Panc1 (cell line): ENCODE results near the gene GYG2. TPM values are rescaled to one million over a fixed set of nuclear protein-coding genes. Genes with fewer than 3 reads are reported as not detected.

Experiments
- ATAC-seq: fragments of 200-7000 bp; cut with Tn5 transposase; 2 replicates; pipeline ENCODE4 v1.9.1; 2020; ENCODE audit warnings: mild to moderate bottlenecking, moderate library complexity
- BruUV-seq: library from RNA; stranded (reverse); fragments of 400-500 nt; replicated peaks from 2 replicates; lab custom pipeline; 2021; lab: Mats Ljungman, UMichigan
- CTCF ChIA-PET: fragments of 300-600 bp; sonication (Branson Sonifier 250); formaldehyde crosslinking; loops from one replicate; lab custom pipeline; 2022; ENCODE audit warnings: antibody characterized with exemption; lab: Charles Lee
- POLR2A ChIA-PET: fragments of 300-600 bp; sonication (Branson Sonifier 250); formaldehyde crosslinking; loops from one replicate; lab custom pipeline; 2022; ENCODE audit warnings: antibody characterized with exemption; lab: Charles Lee
- DNase-seq: peaks from one replicate; pipeline ENCODE4 v3.0.0-alpha.2; 2010; ENCODE audit warnings: low read depth, low spot score
- H3K27ac ChIP-seq: 2 replicates; pipeline ENCODE4 v1.5.1; 2011; ENCODE audit warnings: mild to moderate bottlenecking, low read length, inconsistent platforms
- H3K27me3 ChIP-seq: fragments of 200-500 bp; sonication (Bioruptor generic); 2 replicates; pipeline ENCODE4 v1.6.0; 2014; ENCODE audit warnings: low read length, inconsistent platforms; ENCODE audit not compliant: control insufficient read depth, insufficient read depth
- H3K36me3 ChIP-seq: fragments of 200-500 bp; sonication (Bioruptor generic); 2 replicates; pipeline ENCODE4 v1.5.1; 2014; ENCODE audit warnings: inconsistent platforms, mild to moderate bottlenecking, low read length, moderate library complexity; ENCODE audit not compliant: control insufficient read depth, insufficient read depth
- H3K4me1 ChIP-seq: 2 replicates; pipeline ENCODE4 v1.5.1; 2011; ENCODE audit warnings: inconsistent platforms, mild to moderate bottlenecking, low read length, moderate library complexity; ENCODE audit not compliant: control insufficient read depth, insufficient read depth
- H3K4me3 ChIP-seq, 2 experiments: 2 replicates each; pipeline ENCODE4 v1.5.1; 2011 to 2012; ENCODE audit warnings: low read depth in 2 of 2, low read length in 2 of 2, mild to moderate bottlenecking in 2 of 2, inconsistent platforms in 1 of 2, moderate library complexity in 1 of 2
- H3K9me3 ChIP-seq: fragments of 200-500 bp; sonication (Bioruptor generic); 2 replicates; pipeline ENCODE4 v1.5.1; 2014; ENCODE audit warnings: low read depth, mild to moderate bottlenecking, inconsistent platforms, low read length, moderate library complexity; ENCODE audit not compliant: control insufficient read depth, insufficient read depth
- POLR2AphosphoS5 ChIP-seq: IDR thresholded peaks from 2 replicates; pipeline ENCODE4 v1.6.1; 2012; ENCODE audit warnings: mild to moderate bottlenecking, low read depth, low read length, moderate library complexity
- REST ChIP-seq, 2 experiments: IDR thresholded peaks; 2 replicates each; pipeline ENCODE4 v1.6.1; 2011 to 2012; ENCODE audit warnings: low read depth in 2 of 2, control low read depth in 1 of 2, low read length in 1 of 2, mild to moderate bottlenecking in 1 of 2, moderate library complexity in 1 of 2; ENCODE audit not compliant: insufficient read depth in 1 of 2
- SIN3A ChIP-seq: IDR thresholded peaks from 2 replicates; pipeline ENCODE4 v1.6.1; 2012; ENCODE audit warnings: low read depth, mild to moderate bottlenecking, low read length, moderate library complexity, borderline replicate concordance; ENCODE audit not compliant: insufficient read depth
- TCF7L2 ChIP-seq: IDR thresholded peaks from 2 replicates; pipeline ENCODE4 v1.6.1; 2011; ENCODE audit warnings: mild to moderate bottlenecking, low read depth, low read length, inconsistent platforms
- in situ Hi-C: cut with HindIII; loops from 2 replicates; pipeline ENCODE4 v1.10.0; 2016; ENCODE audit warnings: low sequenced_read_pairs, low pct_unique_long_range_greater_than_20kb
- intact Hi-C: fragments of 100-400 bp; cut with micrococcal nuclease; formaldehyde crosslinking; loops from one replicate; pipeline ENCODE4 v1.10.0; 2022; ENCODE audit not compliant: unreplicated experiment
- total RNA-seq: library from RNA; stranded (reverse); gene quantifications from one replicate; pipeline ENCODE4 v1.2.1, GENCODE V29; 2021; ENCODE audit not compliant: unreplicated experiment
- TF ChIP-seq, protein P1 (sequence below): fragments of 450-650 bp; IDR thresholded peaks from 2 replicates; pipeline ENCODE4 v1.5.1; 2017; ENCODE audit warnings: mild to moderate bottlenecking

GYG2 gene
- total RNA-seq, 1 experiment from 2014 or later, result 0.85 TPM

DNA sequence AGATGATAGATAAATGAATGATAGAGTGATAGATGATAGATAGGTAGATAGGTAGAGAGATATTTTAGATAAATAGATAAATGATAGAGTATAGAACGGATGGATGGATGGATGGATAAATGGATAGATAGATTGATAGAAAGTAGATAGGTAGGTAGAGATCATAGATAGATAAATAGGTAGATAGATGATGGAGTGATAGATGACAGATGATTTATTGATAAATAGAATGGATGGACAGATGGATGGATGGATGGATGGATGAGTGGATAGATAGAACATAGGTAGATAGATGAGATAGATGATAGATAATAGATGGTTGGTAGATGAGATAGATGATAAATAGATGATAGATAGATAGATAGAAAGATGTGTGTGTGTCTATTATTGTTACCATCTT lies 50.9 kb downstream of the GYG2 start:
- H3K27ac ChIP-seq, result no peak overlapping the region
- ATAC-seq (no peak), DNase-seq (no peak)
- no peaks in the 10 kb centered on the region for H3K27me3 ChIP-seq
- intact Hi-C loops, result no loop called here
- no TSS peak for BruUV-seq
- POLR2A ChIA-PET, result no interaction called here
- no peak overlapping the region for H3K4me3 ChIP-seq
- TF ChIP-seq REST (IDR thresholded peaks at IDR 0.05; ENCODE audit: insufficient read depth in 1 of 2, low read depth in 2 of 2, low read length in 1 of 2), result no peak
- no peak for TF ChIP-seq POLR2AphosphoS5
- TF ChIP-seq, protein P1, sequence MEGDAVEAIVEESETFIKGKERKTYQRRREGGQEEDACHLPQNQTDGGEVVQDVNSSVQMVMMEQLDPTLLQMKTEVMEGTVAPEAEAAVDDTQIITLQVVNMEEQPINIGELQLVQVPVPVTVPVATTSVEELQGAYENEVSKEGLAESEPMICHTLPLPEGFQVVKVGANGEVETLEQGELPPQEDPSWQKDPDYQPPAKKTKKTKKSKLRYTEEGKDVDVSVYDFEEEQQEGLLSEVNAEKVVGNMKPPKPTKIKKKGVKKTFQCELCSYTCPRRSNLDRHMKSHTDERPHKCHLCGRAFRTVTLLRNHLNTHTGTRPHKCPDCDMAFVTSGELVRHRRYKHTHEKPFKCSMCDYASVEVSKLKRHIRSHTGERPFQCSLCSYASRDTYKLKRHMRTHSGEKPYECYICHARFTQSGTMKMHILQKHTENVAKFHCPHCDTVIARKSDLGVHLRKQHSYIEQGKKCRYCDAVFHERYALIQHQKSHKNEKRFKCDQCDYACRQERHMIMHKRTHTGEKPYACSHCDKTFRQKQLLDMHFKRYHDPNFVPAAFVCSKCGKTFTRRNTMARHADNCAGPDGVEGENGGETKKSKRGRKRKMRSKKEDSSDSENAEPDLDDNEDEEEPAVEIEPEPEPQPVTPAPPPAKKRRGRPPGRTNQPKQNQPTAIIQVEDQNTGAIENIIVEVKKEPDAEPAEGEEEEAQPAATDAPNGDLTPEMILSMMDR, result no peak
- no peak for TF ChIP-seq TCF7L2
- no peak for TF ChIP-seq SIN3A
- in situ Hi-C loops, result no loop called here
- H3K36me3 ChIP-seq, result no peaks in the 10 kb centered on the region
- no peaks in the 10 kb centered on the region for H3K9me3 ChIP-seq
- H3K4me1 ChIP-seq, result no peaks in the 10 kb centered on the region
- CTCF ChIA-PET, result no interaction called here

- H3K4me3 ChIP-seq, result no peak overlapping the region
- no peak for DNase-seq
- POLR2A ChIA-PET, result no interaction called here
- CTCF ChIA-PET, result no interaction called here
- H3K27ac ChIP-seq, result no peak overlapping the region
- no peaks in the 10 kb centered on the region for H3K9me3 ChIP-seq
- TF ChIP-seq REST (IDR thresholded peaks at IDR 0.05; ENCODE audit: insufficient read depth in 1 of 2, low read depth in 2 of 2, low read length in 1 of 2) (no peak), POLR2AphosphoS5 (no peak), SIN3A (no peak), TCF7L2 (no peak)
- TF ChIP-seq, protein P1, result no peak
- intact Hi-C loops (no loop called here), in situ Hi-C loops (no loop called here)
- no TSS peak for BruUV-seq
- no peak for ATAC-seq
- H3K4me1 ChIP-seq, result no peaks in the 10 kb centered on the region
- H3K27me3 ChIP-seq, result no peaks in the 10 kb centered on the region
- no peaks in the 10 kb centered on the region for H3K36me3 ChIP-seq
Measured at GRCh38 chrX:2883770-2884169, 55.0 kb downstream of the GYG2 start.
